HepG2 (cell line): Measurements from ENCODE around the gene ELP1.

Source experiments
- POLR2A ChIP-seq, 2 experiments: IDR thresholded peaks; 2 replicates each; pipeline ENCODE4 v1.6.1; 2011; ENCODE audit warnings: low read depth in 2 of 2, low read length in 2 of 2, mild to moderate bottlenecking in 1 of 2, moderate library complexity in 1 of 2; ENCODE audit not compliant: insufficient read depth in 1 of 2
- SMAD9 ChIP-seq: sonication (generic); formaldehyde crosslinking; IDR thresholded peaks from 2 replicates; pipeline ENCODE4 v1.5.1; 2020; ENCODE audit warnings: mild to moderate bottlenecking, missing genetic modification reagents
- SOX6 ChIP-seq, 2 experiments: fragments of 450-650 bp in 1 of 2; sonication (generic) in 1 of 2; formaldehyde crosslinking in 1 of 2; IDR thresholded peaks; 2 replicates each; pipeline versions ENCODE4 v1.4.0 to v1.6.1; 2017 to 2020; ENCODE audit warnings: antibody characterized with exemption in 1 of 2, mild to moderate bottlenecking in 1 of 2, missing genetic modification reagents in 1 of 2
- ZNF274 ChIP-seq: sonication (generic); formaldehyde crosslinking; IDR thresholded peaks from 2 replicates; pipeline ENCODE4 v1.5.1; 2020; ENCODE audit warnings: mild to moderate bottlenecking, missing genetic modification reagents
- TF ChIP-seq, protein P1 (sequence below): sonication (generic); formaldehyde crosslinking; IDR thresholded peaks from 2 replicates; pipeline ENCODE4 v1.5.0; 2020; ENCODE audit warnings: mild to moderate bottlenecking, missing genetic modification reagents, moderate library complexity

DNA sequence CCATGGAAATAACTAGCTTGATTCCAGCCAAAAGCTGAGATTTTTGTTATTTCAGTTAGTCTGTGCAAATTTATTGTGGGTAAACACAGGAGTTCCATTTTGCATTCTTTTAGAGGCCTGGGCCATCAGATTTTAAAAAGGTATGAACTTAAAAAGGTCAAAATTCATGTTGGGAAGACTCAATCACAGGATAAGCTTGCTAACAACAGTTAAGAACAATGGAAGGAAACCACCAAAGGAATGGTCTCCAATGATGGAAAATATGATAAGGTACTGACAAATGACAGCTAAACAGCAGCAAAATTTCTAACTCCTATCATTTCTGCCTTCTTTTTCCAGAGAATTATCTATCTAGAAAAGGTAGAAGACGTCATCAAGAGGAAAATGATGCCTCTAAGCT is 16.2 kb upstream of the ELP1 start:
- TF ChIP-seq SOX6 (IDR thresholded peaks at IDR 0.05) (no peak), SOX6 (CRISPR knock-in tag; IDR thresholded peaks at IDR 0.05) (no peak), POLR2A (IDR thresholded peaks at IDR 0.05; ENCODE audit: insufficient read depth in 1 of 2, low read depth in 2 of 2, low read length in 2 of 2) (no peak), ZNF274 (CRISPR knock-in tag) (no peak), SMAD9 (CRISPR knock-in tag) (no peak)
- TF ChIP-seq, protein P1, sequence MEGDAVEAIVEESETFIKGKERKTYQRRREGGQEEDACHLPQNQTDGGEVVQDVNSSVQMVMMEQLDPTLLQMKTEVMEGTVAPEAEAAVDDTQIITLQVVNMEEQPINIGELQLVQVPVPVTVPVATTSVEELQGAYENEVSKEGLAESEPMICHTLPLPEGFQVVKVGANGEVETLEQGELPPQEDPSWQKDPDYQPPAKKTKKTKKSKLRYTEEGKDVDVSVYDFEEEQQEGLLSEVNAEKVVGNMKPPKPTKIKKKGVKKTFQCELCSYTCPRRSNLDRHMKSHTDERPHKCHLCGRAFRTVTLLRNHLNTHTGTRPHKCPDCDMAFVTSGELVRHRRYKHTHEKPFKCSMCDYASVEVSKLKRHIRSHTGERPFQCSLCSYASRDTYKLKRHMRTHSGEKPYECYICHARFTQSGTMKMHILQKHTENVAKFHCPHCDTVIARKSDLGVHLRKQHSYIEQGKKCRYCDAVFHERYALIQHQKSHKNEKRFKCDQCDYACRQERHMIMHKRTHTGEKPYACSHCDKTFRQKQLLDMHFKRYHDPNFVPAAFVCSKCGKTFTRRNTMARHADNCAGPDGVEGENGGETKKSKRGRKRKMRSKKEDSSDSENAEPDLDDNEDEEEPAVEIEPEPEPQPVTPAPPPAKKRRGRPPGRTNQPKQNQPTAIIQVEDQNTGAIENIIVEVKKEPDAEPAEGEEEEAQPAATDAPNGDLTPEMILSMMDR (CRISPR knock-in tag): no peak
